H7 (cell line): ENCODE results near the gene SLC7A1. TPM values are rescaled to one million over a fixed set of nuclear protein-coding genes. Genes with fewer than 3 reads are reported as not detected.

Source experiments
- DNase-seq: peaks from one replicate; pipeline ENCODE4 v3.0.0; 2012
- H3K27me3 ChIP-seq: 2 replicates; pipeline ENCODE4 v1.6.0; 2011; ENCODE audit warnings: mild to moderate bottlenecking, low read length; ENCODE audit not compliant: control insufficient read depth, insufficient read depth
- H3K36me3 ChIP-seq: replicated peaks from 2 replicates; pipeline ENCODE4 v1.5.1; 2011; ENCODE audit warnings: low read length; ENCODE audit not compliant: control insufficient read depth, insufficient read depth
- H3K4me3 ChIP-seq: 2 replicates; pipeline ENCODE4 v1.5.1; 2011; ENCODE audit warnings: low read depth, mild to moderate bottlenecking, control low read depth, low read length, moderate library complexity; ENCODE audit not compliant: insufficient read depth
- total RNA-seq: library from RNA; depleted of rRNA; stranded (reverse); fragments of >200 nt; shearing (Covaris generic); gene quantifications from 2 replicates; pipeline ENCODE4 v1.2.3, GENCODE V29; 2014

The SLC7A1 gene
- total RNA-seq, 1 experiment from 2014 or later, result 19.0 TPM

DNA sequence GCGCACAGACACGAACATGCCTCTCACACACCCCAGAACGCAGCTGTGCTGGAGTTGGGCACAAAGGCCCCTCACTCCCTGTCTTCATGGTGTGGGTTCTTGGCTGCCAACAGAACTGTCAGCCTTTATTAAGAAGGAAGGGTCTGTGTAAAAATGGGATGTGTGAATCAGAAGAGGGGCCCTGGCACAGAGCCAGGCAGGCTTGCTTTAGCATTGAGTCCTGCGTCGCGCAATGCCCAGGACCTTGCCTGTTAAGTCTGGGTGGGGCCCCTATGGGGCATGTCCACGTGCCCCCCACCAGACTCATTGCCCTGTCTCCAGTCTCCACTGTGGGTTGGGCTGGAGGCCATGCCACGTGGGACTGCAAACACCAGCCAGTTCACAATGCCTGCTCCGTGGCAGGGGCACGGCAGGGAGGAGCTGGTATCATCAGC lies 84.8 kb downstream of the SLC7A1 start:
- no peak for DNase-seq
- no peaks in the 10 kb centered on the region for H3K27me3 ChIP-seq
- no peak overlapping the region for H3K4me3 ChIP-seq
- peaks cover 14% of the 10 kb centered on the region for H3K36me3 ChIP-seq

DNA sequence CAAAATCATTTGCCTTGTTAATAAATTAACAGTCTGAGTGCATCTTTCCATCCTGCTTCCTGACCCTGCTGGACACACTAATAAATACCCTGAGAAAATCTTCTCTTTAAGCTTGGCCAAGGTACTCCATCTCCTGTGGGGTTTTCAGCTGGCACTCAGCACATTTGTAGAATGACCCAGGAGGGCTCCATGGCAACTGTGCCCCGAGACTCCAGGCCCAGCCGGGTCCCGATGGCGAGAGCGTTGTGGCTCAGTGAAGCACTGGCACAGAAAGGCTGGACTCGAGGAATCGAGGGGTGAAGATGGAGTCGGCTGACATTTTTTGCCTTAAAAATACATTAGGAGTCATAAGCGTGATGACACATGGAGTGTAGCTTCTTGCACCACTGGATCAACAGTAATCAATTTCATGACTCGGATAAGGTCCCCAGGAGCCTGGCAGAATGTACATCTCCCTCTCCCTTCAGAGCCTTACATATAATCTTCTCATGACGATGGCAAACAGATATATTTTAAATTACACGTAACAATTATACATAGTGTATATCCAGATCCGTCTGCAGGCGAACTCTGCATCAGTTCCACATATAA lies 85.4 kb downstream of the SLC7A1 start:
- peaks cover 8% of the 10 kb centered on the region for H3K36me3 ChIP-seq
- DNase-seq, result no peak

DNA sequence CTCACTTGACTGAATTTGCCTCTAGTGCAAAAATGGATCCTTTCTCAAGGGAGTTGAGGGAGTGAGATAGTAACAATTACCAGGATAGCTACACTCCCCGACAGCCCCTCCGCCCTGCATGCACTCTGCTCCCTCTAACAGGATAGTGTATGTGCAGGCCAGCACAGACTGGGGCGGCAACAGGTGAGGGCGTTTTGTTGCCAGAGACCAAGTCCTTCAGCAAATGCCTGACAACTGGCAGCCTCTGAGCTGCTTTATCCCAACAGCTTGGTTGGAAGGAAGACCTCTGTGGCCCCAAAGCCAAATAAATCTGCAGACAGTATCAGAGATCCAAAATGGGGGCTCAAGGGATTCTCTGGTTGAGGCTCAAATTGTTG lies 86.6 kb downstream of the SLC7A1 start:
- DNase-seq, result no peak
- Histone ChIP-seq H3K4me3 (no peak overlapping the region), H3K36me3 (peaks cover 8% of the 10 kb centered on the region), H3K27me3 (no peaks in the 10 kb centered on the region)

More for the DNA sequence above, 85.4 kb downstream of the SLC7A1 start:
- Histone ChIP-seq H3K27me3 (no peaks in the 10 kb centered on the region), H3K4me3 (no peak overlapping the region)

DNA sequence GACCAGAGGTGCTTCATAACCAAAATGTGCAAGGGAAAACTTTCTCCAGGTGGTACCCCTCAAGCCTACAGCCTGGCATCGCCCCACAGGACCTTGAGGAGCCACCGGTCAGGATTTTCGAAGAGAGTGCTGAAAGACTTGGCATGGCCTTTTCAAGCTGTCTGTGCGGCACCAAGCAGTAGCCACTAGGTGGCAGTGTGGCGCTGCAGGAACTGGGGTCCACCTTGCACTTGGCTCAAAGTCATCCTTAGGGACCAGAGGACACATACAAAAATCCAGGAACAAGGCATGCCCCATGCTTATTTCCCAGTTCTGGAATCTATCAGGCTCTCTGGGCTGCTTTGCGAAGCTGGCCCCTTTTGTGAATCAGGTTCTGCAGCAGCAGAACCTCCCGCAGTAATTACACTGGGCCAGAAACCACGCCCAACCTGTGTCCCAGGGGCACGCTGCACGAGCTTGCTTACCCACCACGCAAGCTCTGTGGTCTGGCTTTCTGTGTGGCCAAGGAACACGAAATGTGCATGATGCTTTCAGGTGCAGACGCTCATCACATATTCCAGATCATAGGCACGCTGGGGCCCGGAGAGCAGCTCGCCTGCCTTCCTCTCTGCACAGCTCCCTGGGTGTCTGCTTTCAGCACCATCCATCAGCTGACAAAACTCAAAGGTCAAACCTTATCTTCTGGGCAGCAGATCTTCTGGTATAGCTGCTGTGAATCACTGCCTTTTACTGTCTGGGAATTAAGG lies 87.2 kb downstream of the SLC7A1 start:
- peak; percentile 94 for DNase-seq
- Histone ChIP-seq H3K36me3 (peaks cover 6% of the 10 kb centered on the region), H3K4me3 (no peak overlapping the region), H3K27me3 (no peaks in the 10 kb centered on the region)

DNA sequence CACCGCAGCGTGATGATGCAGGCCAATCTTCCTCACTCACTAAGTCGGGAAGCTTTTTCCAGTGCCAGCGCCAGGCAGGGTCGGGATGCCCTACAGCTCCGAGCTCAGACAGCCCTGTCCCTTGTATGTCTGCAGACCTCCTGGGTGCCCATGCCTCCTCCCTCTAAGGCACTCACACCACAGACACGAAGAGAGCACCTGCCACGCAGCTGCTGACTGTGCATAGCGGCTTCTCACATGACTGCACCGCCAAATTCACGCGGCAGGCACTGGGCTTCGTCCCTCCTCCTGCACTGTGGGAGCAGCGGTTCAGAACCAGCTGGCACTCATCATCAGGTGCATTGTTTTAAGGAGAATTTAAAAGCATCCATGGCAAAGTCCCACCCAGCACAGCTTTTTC lies 88.1 kb downstream of the SLC7A1 start:
- H3K36me3 ChIP-seq, result peaks cover 5% of the 10 kb centered on the region
- no peak for DNase-seq
- H3K4me3 ChIP-seq, result no peak overlapping the region
- H3K27me3 ChIP-seq, result peaks cover 2% of the 10 kb centered on the region; the same call in 1 of the 2 replicates

DNA sequence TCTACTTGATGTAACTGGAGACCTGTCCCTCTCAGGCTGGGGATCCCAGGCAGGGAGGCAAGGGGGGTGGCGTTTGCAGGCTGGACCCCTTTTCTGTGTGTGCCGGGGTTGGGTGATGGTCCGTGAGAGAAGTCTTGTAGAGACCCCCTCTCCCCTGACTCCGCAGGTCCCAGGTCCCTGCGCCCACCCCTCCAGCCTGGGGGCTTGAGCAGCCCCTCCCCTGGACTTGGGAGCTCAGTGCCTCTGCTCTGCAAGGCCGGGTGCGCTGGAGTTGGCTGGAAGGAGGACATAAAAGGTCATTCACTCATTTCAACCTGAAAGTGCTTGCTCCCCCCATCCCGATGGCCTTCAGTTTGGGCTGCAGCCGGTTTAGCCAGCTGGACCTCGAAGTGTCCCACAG lies 89.5 kb downstream of the SLC7A1 start:
- H3K36me3 ChIP-seq, result no peaks in the 10 kb centered on the region; the same call in 1 of the 2 replicates
- peaks cover 2% of the 10 kb centered on the region; the same call in 1 of the 2 replicates for H3K27me3 ChIP-seq
- no peak overlapping the region for H3K4me3 ChIP-seq
- DNase-seq, result no peak

DNA sequence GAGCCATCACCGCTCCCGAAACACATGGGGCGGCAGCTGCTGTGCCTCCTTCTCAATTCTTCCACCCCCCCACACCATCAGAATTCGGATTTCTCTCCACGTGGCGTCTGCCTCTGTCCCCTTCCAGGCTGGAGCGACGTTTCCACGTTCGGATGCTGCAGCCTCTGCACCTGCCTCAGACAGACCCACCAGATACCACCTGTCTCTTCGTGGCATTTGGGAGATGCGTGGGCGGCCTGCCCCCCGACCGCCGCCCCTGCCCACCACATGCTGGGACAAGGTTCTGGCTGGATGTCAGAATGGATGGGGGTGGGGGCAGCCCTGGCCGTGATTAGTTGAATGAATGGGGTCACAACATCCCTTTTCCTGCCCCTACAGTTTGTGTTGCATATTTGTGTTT lies 90.0 kb downstream of the SLC7A1 start:
- no peaks in the 10 kb centered on the region for H3K36me3 ChIP-seq
- no peak overlapping the region for H3K4me3 ChIP-seq

DNA sequence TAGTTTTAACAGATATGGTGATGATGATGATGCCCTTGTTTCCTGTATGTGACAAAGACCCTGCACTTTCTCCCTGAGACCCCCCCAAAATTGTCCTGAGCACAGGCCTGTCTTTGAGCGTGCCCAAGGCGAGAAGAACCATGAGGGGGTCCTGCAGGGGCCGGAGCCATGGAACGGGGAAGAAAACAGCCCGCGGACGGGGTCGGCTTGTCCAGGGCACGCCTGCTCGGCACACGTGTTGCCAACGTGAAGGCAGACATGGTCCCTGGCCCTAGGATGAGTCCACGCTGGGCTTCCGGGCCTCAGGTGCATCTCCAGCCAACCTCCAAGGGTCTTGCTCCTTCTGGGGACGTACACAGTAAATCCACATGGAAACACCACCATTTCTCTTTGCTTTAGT lies 90.8 kb downstream of the SLC7A1 start:
- Histone ChIP-seq H3K27me3 (peaks cover 2% of the 10 kb centered on the region; the same call in 1 of the 2 replicates), H3K36me3 (no peaks in the 10 kb centered on the region), H3K4me3 (no peak overlapping the region)
- DNase-seq, result no peak

More for the DNA sequence above, 90.0 kb downstream of the SLC7A1 start:
- peaks cover 2% of the 10 kb centered on the region; the same call in 1 of the 2 replicates for H3K27me3 ChIP-seq
- DNase-seq, result no peak

DNA sequence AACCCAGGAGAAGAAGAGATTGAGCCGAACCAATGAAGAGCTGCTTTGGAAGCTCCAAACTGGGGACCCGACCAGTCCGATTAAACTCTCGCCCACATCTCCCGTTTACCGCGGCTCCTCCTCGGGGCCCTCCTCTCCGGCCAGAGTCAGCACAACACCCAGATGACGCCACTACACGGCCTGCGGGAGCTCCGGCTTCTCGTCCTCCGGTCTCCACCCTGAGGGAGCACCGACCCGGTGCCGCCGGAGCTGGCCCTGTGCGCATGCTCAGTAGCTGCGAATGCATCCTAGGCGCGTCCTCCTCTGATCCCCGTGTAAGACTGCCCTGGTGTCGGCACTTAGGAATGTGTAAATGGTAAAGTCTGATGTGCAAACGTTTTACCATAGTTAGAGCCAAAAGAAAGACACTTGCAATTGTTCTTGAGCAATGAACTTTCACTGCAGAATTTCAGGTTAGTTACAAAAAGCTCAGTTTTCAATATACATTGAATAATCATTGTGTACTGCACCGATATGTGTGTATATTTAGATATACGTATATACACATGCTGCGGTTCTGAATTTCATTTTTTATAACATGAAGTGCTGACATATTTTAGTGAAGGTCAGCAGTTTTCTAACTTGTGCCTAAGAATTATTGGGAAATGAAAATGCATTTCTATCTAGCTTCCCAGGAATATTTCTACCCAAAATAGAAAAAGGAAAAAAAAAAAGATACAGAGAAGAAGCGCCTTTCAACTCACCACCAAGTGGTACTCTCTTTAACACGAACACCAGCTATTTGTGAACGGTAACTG lies 92.2 kb downstream of the SLC7A1 start:
- peak overlapping the region; percentile 27 for H3K4me3 ChIP-seq
- no peaks in the 10 kb centered on the region for H3K36me3 ChIP-seq
- DNase-seq, result peak; percentile 95
- H3K27me3 ChIP-seq, result peaks cover 2% of the 10 kb centered on the region; the same call in 1 of the 2 replicates

DNA sequence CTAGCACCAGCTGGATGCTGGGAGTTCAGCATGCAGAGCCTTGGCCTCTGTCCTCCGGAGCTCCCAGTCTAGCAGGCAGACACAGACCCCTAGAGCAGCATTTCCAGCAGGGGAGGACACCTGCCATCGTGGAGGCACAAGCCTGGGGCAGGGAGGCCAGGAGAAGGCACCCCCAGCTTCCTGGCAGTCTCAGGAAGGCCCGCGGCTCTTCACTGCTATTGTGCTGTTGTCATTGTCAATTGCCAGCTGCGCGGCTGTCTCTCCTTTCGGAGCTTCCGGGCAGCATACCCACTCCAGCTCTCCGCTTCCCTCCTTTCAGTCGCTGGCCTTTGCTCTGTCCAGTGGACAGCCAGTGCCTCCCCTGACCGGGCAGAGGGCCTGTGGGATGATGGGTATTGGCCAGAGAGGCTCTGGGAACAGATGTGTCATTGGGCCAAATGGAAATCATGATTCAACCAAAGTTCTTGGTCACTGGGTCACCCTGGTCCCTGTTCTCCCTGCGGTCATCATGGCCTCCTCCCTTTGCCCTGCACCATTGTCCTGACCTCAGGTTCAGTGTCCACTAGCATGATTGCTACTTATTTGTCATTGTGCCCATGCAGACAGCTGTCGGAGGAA lies 93.0 kb downstream of the SLC7A1 start:
- Histone ChIP-seq H3K4me3 (peak overlapping the region; percentile 27; the same call in 1 of the 2 replicates), H3K36me3 (no peaks in the 10 kb centered on the region), H3K27me3 (peaks cover 2% of the 10 kb centered on the region; the same call in 1 of the 2 replicates)
- DNase-seq, result no peak

DNA sequence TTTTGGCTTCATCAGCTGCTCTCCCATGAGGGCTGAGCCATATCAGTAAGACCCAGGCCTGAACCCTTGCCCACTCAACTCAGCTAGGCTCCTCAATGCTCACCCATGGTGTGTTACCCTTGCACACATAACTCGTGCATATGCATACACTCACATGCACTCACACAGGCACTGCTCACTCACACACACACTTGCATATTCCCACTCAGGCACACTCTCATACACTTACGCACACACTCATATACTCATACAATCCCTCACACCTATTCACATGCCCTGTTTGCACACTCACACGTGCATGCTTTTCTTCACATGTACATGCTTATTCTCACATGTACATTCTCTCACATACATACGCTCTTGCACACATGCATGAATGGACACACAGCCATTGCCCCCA lies 93.8 kb downstream of the SLC7A1 start:
- no peak overlapping the region for H3K4me3 ChIP-seq
- DNase-seq, result no peak
- H3K36me3 ChIP-seq, result no peaks in the 10 kb centered on the region
- H3K27me3 ChIP-seq, result peaks cover 2% of the 10 kb centered on the region; the same call in 1 of the 2 replicates

DNA sequence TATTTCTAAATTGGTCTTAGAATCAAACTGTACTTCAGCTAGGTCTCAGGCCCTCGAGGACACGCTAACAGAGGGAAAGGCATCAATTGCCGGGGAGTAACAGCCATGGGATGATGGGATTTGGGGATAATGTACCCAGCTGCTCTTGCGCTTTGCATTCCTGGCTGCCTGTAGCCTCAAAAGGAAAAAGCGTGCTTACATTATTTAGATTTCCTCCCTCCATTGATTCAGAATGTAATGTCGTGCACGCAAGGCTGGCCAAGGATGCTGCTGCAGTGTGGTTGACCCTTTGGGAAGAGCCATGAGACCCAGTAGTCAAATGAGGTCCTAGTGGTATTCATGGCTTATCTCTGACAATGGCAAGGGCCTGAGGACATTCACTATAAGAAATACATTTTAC lies 95.1 kb downstream of the SLC7A1 start:
- H3K4me3 ChIP-seq, result no peak overlapping the region
- no peaks in the 10 kb centered on the region for H3K36me3 ChIP-seq
- H3K27me3 ChIP-seq, result peaks cover 2% of the 10 kb centered on the region; the same call in 1 of the 2 replicates
- no peak for DNase-seq

DNA sequence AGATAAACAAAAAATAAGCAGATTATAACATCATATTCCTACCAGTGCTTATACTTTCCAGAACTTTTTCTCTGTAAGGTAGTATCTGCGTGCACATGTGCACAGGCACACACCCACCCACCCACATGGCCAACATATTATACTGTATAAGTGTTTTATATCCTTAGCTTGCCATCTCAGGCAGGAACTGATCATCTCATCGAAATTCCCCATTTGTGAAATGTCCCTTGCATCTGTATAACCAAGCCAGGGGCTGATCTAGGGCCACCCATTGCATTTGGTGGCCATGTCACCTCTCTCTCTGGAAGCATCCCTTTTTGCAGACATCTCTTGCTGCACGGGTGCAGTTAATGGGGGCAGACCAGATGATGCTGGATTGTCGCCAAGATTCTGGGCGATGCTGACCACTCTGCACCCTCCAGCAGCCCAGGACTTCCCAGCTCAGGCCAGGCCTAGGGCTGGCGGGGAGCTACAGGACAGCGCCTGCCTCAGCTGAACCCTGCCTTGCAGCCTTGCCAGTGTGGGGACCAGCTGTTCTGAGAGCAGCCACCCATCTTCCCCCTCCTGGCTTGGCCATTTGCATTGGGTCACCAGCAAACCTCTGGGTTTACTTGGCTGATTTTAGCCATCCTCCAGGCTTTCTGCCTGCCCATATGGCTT lies 95.9 kb downstream of the SLC7A1 start:
- no peak for DNase-seq
- Histone ChIP-seq H3K36me3 (no peaks in the 10 kb centered on the region), H3K27me3 (peaks cover 2% of the 10 kb centered on the region; the same call in 1 of the 2 replicates), H3K4me3 (no peak overlapping the region)
